Endothelial cell of umbilical vein (primary cell): ENCODE results near the gene AKAP1. TPM values are rescaled to one million over a fixed set of nuclear protein-coding genes. Genes with fewer than 3 reads are reported as not detected.

Source experiments
- BruUV-seq: library from RNA; stranded (reverse); fragments of 400-500 nt; replicated peaks from 2 replicates; lab custom pipeline; 2021; lab: Mats Ljungman, UMichigan
- CTCF ChIA-PET: fragments of 300-600, 350-600 bp; sonication (Branson Sonifier 250); formaldehyde crosslinking; loops from one replicate; lab custom pipeline; 2021; ENCODE audit warnings: antibody characterized with exemption, inconsistent platforms; lab: Charles Lee
- POLR2A ChIA-PET: fragments of 300-600, 350-600 bp; sonication (Branson Sonifier 250); formaldehyde crosslinking; loops from one replicate; lab custom pipeline; 2021; ENCODE audit warnings: antibody characterized with exemption, inconsistent platforms; lab: Charles Lee
- DNase-seq: peaks from one replicate; pipeline ENCODE4 v3.0.0-alpha.2; 2011; ENCODE audit warnings: low read depth, low spot score
- FAIRE-seq: peaks from 2 replicates; lab custom pipeline; 2011; peaks lifted over from hg19 to GRCh38; lab: Jason Lieb, UNC
- H2AFZ ChIP-seq: 2 replicates; pipeline ENCODE4 v1.6.0; 2012; ENCODE audit warnings: low read depth, low read length, control low read depth, inconsistent platforms
- H3K27ac ChIP-seq: 2 replicates; pipeline ENCODE4 v1.5.1; 2011; ENCODE audit warnings: low read depth, mild to moderate bottlenecking, control low read depth, low read length, moderate library complexity; ENCODE audit not compliant: insufficient read depth
- H3K27me3 ChIP-seq, 2 experiments: 2 replicates each; pipeline versions ENCODE4 v1.6.0 to v1.6.1; 2011; ENCODE audit warnings: low read length in 2 of 2, mixed read lengths in 1 of 2; ENCODE audit not compliant: control insufficient read depth in 2 of 2, insufficient read depth in 2 of 2
- H3K36me3 ChIP-seq, 2 experiments: 2 replicates in 1 of 2; 3 replicates in 1 of 2; pipeline ENCODE4 v1.5.1; 2011; ENCODE audit warnings: low read length in 2 of 2, mild to moderate bottlenecking in 1 of 2, moderate library complexity in 1 of 2; ENCODE audit not compliant: control insufficient read depth in 2 of 2, insufficient read depth in 2 of 2; ENCODE audit errors: extremely low read depth in 1 of 2
- H3K4me1 ChIP-seq: 3 replicates; pipeline ENCODE4 v1.5.1; 2011; ENCODE audit warnings: mild to moderate bottlenecking, low read length; ENCODE audit not compliant: control insufficient read depth, insufficient read depth; ENCODE audit errors: extremely low read depth
- H3K4me2 ChIP-seq: 2 replicates; pipeline ENCODE4 v1.6.1; 2011; ENCODE audit warnings: low read length, control low read depth, mixed read lengths; ENCODE audit not compliant: insufficient read depth
- H3K4me3 ChIP-seq, 3 experiments: fragments of 200-600 bp in 1 of 3; sonication (generic), shearing (Covaris generic) in 1 of 3; replicated peaks in 1 of 3; 2 replicates each; pipeline ENCODE4 v1.5.1; 2011 to 2016; ENCODE audit warnings: control low read depth in 3 of 3, low read length in 3 of 3, mild to moderate bottlenecking in 2 of 3, inconsistent platforms in 1 of 3, low read depth in 1 of 3, moderate library complexity in 1 of 3; ENCODE audit not compliant: insufficient read depth in 1 of 3
- H3K79me2 ChIP-seq: 2 replicates; pipeline ENCODE4 v1.6.0; 2012; ENCODE audit warnings: low read length, inconsistent platforms; ENCODE audit not compliant: control insufficient read depth, insufficient read depth
- H3K9ac ChIP-seq: replicated peaks from 2 replicates; pipeline ENCODE3; 2011; ENCODE audit warnings: low read length, control low read depth; ENCODE audit not compliant: insufficient read depth; ENCODE audit errors: extremely low read depth
- H3K9me1 ChIP-seq: replicated peaks from 3 replicates; pipeline ENCODE4 v1.6.0; 2011; ENCODE audit warnings: mild to moderate bottlenecking, low read length; ENCODE audit not compliant: control insufficient read depth, insufficient read depth; ENCODE audit errors: extremely low read depth
- H3K9me3 ChIP-seq: replicated peaks from 2 replicates; pipeline ENCODE4 v1.5.1; 2012; ENCODE audit warnings: low read length, inconsistent platforms; ENCODE audit not compliant: control insufficient read depth, insufficient read depth
- H4K20me1 ChIP-seq: replicated peaks from 2 replicates; pipeline ENCODE3; 2011; ENCODE audit warnings: mild to moderate bottlenecking, low read length; ENCODE audit not compliant: control insufficient read depth, insufficient read depth; ENCODE audit errors: extremely low read depth
- CTCF ChIP-seq, 2 donors: IDR thresholded peaks; 1 replicate in 1 of 2; 2 replicates in 1 of 2; pipeline ENCODE4 v1.5.1; 2011; ENCODE audit warnings: low read length in 2 of 2, mild to moderate bottlenecking in 2 of 2, moderate library complexity in 2 of 2, control low read depth in 1 of 2, inconsistent platforms in 1 of 2, low read depth in 1 of 2; ENCODE audit not compliant: insufficient read depth in 1 of 2; ENCODE audit errors: extremely low read depth in 1 of 2
- EZH2 ChIP-seq: IDR thresholded peaks from 2 replicates; pipeline ENCODE4 v1.6.1; 2012; ENCODE audit warnings: borderline replicate concordance, low read depth, mild to moderate bottlenecking, moderate library complexity, low read length, inconsistent platforms; ENCODE audit not compliant: severe bottlenecking
- FOS ChIP-seq: IDR thresholded peaks from 2 replicates; pipeline ENCODE4 v1.6.1; 2011; ENCODE audit warnings: mild to moderate bottlenecking, low read length, moderate library complexity, borderline replicate concordance; ENCODE audit not compliant: insufficient read depth
- GATA2 ChIP-seq: IDR thresholded peaks from 2 replicates; pipeline ENCODE4 v1.7.0; 2011; ENCODE audit warnings: low read depth, mild to moderate bottlenecking, moderate library complexity, mixed read lengths, low read length; ENCODE audit not compliant: insufficient read length, insufficient read depth
- JUN ChIP-seq: IDR thresholded peaks from 2 replicates; pipeline ENCODE4 v1.6.1; 2011; ENCODE audit warnings: borderline replicate concordance, low read depth; ENCODE audit not compliant: insufficient read length, insufficient read depth
- MAX ChIP-seq: IDR thresholded peaks from 2 replicates; pipeline ENCODE4 v1.6.1; 2011; ENCODE audit not compliant: insufficient read depth, insufficient read length
- MYC ChIP-seq: IDR thresholded peaks from one replicate; pipeline ENCODE4 v1.6.1; 2011; ENCODE audit warnings: mild to moderate bottlenecking, low read depth, low read length
- POLR2A ChIP-seq: IDR thresholded peaks from 2 replicates; pipeline ENCODE4 v1.6.1; 2012; ENCODE audit warnings: low read depth, mild to moderate bottlenecking, control low read depth, low read length
- POLR2AphosphoS5 ChIP-seq: IDR thresholded peaks from 2 replicates; pipeline ENCODE4 v1.6.1; 2012; ENCODE audit warnings: low read depth, mild to moderate bottlenecking, control low read depth, low read length, moderate library complexity; ENCODE audit not compliant: insufficient read depth
- dilution Hi-C: fragments of 300-500 bp; cut with MboI; formaldehyde crosslinking; loops from one replicate; pipeline ENCODE4 v1.15.0; 2019; ENCODE audit warnings: low sequenced_read_pairs; ENCODE audit not compliant: extremely low pct_ligation_motif_present
- intact Hi-C: fragments of 100-400 bp; cut with micrococcal nuclease; formaldehyde crosslinking; loops from one replicate; pipeline ENCODE4 v1.10.0; 2022
- polyA plus RNA-seq, 4 experiments: library from polyadenylated mRNA; depleted of rRNA in 3 of 4; stranded (reverse) in 3 of 4; unstranded in 1 of 4; fragments of >200 nt; gene quantifications; 2 replicates each; pipeline versions ENCODE4 v1.2.1 to v1.2.3, GENCODE V29; 2011 to 2012; ENCODE audit warnings: missing spikeins in 1 of 4
- total RNA-seq: library from RNA; stranded (reverse); gene quantifications from 2 replicates; pipeline ENCODE4 v1.2.3, GENCODE V29; 2021

The AKAP1 gene
- total and polyA plus RNA-seq, 2 donors (not counting 3 experiments of a cell fraction or from before 2014, with no cell fraction given), result 20.9 to 27.7 TPM

- H3K9ac ChIP-seq, result no peak overlapping the region
- intact Hi-C loops, result no loop called here
- H3K79me2 ChIP-seq, result peaks cover 26% of the 10 kb centered on the region
- ChIA-PET POLR2A (no interaction called here), CTCF (interaction anchor here (0.8 kb wide), 2 partner anchors 10 to 88 kb away, joined by 3 read pairs; no protein-coding TSS in a partner anchor)
- FAIRE-seq, result no peak
- H3K36me3 ChIP-seq, result no peaks in the 10 kb centered on the region
- dilution Hi-C loops, result no loop called here
- H3K4me2 ChIP-seq, result no peak overlapping the region
- BruUV-seq, result no TSS peak
- no peaks in the 10 kb centered on the region for H3K27me3 ChIP-seq
- no peaks in the 10 kb centered on the region for H3K4me1 ChIP-seq
- no peaks in the 10 kb centered on the region for H3K9me3 ChIP-seq
- H3K9me1 ChIP-seq, result no peaks in the 10 kb centered on the region
- H4K20me1 ChIP-seq, result no peaks in the 10 kb centered on the region
- no peak overlapping the region for H2AFZ ChIP-seq
- TF ChIP-seq JUN (no peak), POLR2AphosphoS5 (no peak), MYC (no peak), EZH2 (no peak), FOS (no peak), CTCF (IDR thresholded peaks at IDR 0.05; ENCODE audit: extremely low read depth in 1 of 2, insufficient read depth in 1 of 2, low read depth in 1 of 2, low read length in 2 of 2) (no peak), GATA2 (no peak), POLR2A (no peak), MAX (no peak)
- no peak overlapping the region for H3K4me3 ChIP-seq
- no peak overlapping the region for H3K27ac ChIP-seq
- peak; percentile 47 for DNase-seq
These were observed 12.9 kb downstream of the AKAP1 start for GRCh38 chr17:57097832-57098421.
